GM19328 (cell line): ENCODE data around the gene PIM1.

ENCODE experiments used
- ATAC-seq: cut with Tn5 transposase; IDR thresholded peaks from one replicate; pipeline ENCODE4 v1.9.1; 2021; ENCODE audit warnings: mild to moderate bottlenecking, moderate library complexity; ENCODE audit not compliant: unreplicated experiment

PIM1 gene

GRCh38 chr6:37137201-37138090 is 32.5 kb upstream of the PIM1 start:
- ATAC-seq: no peak

DNA sequence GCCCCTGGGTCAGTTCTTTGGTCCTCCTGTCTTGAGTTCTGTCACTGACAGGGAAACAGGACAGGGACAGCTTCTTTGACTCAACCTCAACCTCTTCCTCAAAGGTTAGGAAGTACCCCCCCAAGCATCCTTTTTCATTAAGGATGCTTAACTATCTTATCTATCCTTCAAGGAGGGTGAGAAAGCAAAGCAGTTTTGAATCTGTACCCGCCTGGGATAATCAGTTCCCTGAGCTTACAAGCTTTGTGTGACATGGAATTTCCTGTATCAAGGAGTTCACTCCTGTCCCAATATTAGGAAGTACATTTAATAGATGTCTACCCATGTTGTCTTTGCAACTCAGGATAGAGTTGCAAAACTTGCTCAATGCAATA is 31.1 kb upstream of the PIM1 start:
- ATAC-seq: no peak

GRCh38 chr6:37139230-37139962 is 30.6 kb upstream of the PIM1 start:
- ATAC-seq: no peak

GRCh38 chr6:37140145-37140544 is 29.8 kb upstream of the PIM1 start:
- ATAC-seq: no peak

- no peak for ATAC-seq
Observed at GRCh38 chr6:37141281-37142049, 28.5 kb upstream of the PIM1 start.

GRCh38 chr6:37142050-37142614 is 27.8 kb upstream of the PIM1 start:
- no peak for ATAC-seq

GRCh38 chr6:37143585-37143984 is 26.4 kb upstream of the PIM1 start:
- no peak for ATAC-seq

DNA sequence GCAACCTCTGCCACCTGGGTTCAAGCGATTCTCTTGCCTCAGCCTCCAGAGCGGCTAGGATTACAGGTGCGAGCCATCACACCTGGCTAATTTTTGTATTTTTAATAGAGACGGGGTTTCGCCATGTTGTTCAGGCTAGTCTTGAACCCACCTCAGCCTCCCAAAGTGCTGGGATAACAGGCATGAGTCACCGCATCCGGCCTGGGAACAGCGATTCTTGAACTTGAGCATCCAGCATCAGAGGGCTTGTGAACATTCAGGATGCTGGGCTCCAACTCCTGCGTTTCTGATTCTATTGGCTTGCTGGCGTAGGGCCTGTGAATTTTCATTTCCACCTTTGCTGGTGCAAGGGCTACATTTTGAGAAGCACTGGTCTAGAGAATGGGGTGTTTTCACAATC is 24.5 kb upstream of the PIM1 start:
- no peak for ATAC-seq

GRCh38 chr6:37146735-37147157 is 23.2 kb upstream of the PIM1 start:
- no peak for ATAC-seq

GRCh38 chr6:37149745-37150144 is 20.2 kb upstream of the PIM1 start:
- no peak for ATAC-seq

DNA sequence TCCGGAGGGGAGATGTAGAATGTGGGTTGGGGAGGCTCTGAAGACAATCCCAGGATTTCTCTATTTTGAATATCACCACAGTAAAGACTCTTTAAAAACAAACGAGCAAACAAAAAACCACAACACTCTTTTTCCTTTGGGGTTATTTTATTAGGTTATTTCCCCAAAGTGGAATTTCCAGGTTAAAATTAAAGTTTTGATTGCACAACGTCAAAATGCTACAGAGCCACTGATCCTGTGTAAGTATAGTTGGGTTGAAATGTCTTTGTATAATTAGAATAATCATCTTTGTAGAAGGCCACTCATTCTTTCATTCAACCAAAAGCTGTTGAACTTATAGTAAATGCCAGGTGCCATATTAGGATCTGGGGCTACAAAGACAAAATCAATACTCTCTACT is 19.6 kb upstream of the PIM1 start:
- no peak for ATAC-seq

- ATAC-seq: peak; percentile 91
Observed at GRCh38 chr6:37155394-37156312, 14.3 kb upstream of the PIM1 start.

- ATAC-seq: no peak
Observed at GRCh38 chr6:37158508-37158907, 11.4 kb upstream of the PIM1 start.

GRCh38 chr6:37160922-37161778 is 8.8 kb upstream of the PIM1 start:
- no peak for ATAC-seq

DNA sequence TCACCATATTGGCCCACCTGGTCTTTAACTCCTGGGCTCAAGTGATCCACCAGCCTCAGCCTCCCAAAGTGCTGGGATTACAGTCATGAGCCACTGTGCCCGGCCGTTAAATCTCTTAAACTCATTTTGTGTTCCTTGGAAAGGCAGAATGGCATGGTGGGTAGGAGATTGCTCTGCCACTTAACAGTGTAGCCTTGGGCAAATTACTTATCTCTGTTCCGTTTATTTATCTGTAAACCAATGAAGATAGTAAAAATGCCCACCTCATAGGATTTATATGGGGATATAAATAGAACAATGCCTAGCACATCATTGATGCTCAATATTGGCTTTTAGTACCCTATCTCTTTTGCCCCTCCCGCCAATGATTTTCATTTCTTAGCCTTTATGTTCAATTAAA is 7.2 kb upstream of the PIM1 start:
- ATAC-seq: no peak

DNA sequence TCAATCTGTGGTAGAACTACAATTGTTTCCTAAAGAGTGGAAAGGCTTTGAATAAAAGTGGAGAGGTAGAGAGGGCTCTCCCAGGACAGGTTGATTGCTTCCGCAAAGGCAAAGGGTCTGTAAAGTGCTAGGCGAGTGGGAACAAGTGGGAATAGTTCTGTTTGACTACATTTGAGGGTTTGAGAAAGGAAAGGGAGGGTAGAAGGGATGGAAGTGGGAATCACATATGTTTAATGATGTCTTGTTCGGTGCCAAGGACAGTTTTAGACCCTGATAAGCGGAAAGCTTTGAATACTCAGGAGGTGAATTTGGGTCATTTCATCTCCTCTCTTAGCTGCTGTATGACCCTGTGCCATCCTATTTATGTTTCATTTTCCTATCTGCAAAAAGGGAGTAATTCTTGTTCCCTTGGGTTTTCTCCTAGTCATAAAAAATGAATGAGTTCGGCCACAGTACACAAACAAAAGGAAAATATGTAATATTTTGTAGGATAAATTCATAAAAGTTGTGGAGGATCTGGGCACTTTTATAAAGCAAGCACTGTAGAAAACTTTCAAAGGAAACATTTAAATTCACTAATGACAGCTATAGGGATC is 1.7 kb upstream of the PIM1 start:
- no peak for ATAC-seq

DNA sequence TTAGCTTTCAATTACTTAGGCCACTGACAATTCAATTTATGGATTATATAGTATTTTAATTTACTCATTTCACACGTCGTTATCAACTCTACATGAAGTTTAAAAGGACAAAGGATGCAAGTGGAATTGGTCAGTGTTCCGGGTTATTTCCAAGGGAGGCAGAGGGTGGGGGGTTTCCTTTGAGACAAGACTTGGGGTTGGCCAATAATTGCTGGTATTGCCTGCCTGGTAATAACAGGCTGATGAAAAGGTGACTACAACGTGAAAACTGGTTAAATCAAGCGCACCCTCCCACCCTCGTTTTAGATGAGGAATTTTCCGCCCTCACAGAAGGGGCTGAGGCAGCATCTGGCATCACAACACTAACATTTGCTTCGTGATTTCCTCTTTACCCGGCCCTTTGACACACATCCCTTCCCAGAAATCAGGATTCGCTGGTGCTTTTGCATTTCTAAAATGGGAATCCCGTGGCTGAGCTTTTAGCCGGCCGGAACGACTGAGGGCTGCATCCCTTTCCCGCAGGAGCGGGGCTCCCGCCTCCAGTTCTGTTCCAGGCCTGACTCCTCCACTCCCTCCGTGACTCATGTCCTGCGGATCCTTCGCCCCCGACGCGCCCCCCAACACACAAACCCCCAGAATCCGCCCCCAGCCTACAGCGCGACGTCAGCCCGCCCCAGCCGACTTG is 999 bp upstream of the PIM1 start:
- no peak for ATAC-seq
